Heart left ventricle (tissue), 13 donors: ENCODE data around the gene C1orf105.

ENCODE experiments used
- POLR2A ChIP-seq, 2 donors: fragments of 450-650 bp; IDR thresholded peaks; one replicate each; pipeline ENCODE4 v1.6.1; 2017; ENCODE audit warnings: antibody characterized with exemption in 2 of 2, mild to moderate bottlenecking in 2 of 2, moderate library complexity in 2 of 2
- TF ChIP-seq, protein P1 (sequence below), 12 donors: fragments of 200-600 bp; sonication (generic) in 4 of 12; IDR thresholded peaks; one replicate each; pipeline versions ENCODE4 v1.5.0 to v1.8.0; 2018 to 2022; ENCODE audit warnings: antibody characterized with exemption in 12 of 12, mild to moderate bottlenecking in 5 of 12
- donor health status: ischemic (EF 13 %, LVEDD 7.1; RV severe dilation, severe dysfunction).
- donor health status: DM: no; HTN: yes; CAD: no.
- donor health status: DM: no; HTN: no; CAD: no.
- donor health status: ischemic (EF 25% LVEDD 6.9; RV normal size, moderate dysfunction).
- donor health status: ischemic (EF 25% LVEDD 5.7; RV mildly dilated, moderate dysfunction).
- donor health status: ischemic (EF 35%, LVEDD 5.7; RV mildly dilated, moderate dysfunction).
- donor health status: nonischemic (EF 11% LVEDD 7.7; RV severe dilation, severe dysfunction).
- donor health status: DM: yes; HTN: yes; CAD: no.
- donor health status: PGD.
- donor health status: ischemic (EF 29% LVEDD 5.4; RV normal size, mild dysfunction).
- donor health status: nonischemic (EF 23%, LVEDD 6.1; RV moderate dilation, normal function).

DNA sequence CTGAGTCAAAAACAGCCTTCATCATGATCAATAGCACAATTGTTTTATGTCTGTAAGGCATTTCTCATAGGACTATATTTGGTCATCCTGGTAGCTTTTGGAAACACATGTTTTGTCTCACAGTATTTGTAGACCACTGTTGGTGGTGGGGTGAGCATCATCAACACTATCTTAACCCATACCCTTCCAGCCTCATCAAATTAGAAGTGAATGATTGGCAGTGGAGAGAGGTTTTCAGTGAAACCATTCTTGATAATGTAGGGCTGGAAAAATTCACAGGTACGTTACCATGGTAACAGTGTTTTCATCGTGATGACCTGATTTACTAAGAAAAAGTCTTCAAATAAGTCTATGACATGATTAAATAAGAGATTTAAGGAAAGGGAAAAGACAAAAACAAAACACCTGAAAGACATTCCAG lies 45.3 kb upstream of the C1orf105 start:
- TF ChIP-seq, protein P1, sequence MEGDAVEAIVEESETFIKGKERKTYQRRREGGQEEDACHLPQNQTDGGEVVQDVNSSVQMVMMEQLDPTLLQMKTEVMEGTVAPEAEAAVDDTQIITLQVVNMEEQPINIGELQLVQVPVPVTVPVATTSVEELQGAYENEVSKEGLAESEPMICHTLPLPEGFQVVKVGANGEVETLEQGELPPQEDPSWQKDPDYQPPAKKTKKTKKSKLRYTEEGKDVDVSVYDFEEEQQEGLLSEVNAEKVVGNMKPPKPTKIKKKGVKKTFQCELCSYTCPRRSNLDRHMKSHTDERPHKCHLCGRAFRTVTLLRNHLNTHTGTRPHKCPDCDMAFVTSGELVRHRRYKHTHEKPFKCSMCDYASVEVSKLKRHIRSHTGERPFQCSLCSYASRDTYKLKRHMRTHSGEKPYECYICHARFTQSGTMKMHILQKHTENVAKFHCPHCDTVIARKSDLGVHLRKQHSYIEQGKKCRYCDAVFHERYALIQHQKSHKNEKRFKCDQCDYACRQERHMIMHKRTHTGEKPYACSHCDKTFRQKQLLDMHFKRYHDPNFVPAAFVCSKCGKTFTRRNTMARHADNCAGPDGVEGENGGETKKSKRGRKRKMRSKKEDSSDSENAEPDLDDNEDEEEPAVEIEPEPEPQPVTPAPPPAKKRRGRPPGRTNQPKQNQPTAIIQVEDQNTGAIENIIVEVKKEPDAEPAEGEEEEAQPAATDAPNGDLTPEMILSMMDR (IDR thresholded peaks at IDR 0.05): no peak
- no peak for TF ChIP-seq POLR2A (IDR thresholded peaks at IDR 0.05)
